PFSK-1 (cell line): ENCODE results near the gene VNN1. TPM values are rescaled to one million over a fixed set of nuclear protein-coding genes. Genes with fewer than 3 reads are reported as not detected.

ENCODE experiments used
- FOXP2 ChIP-seq: optimal IDR thresholded peaks from 2 replicates; pipeline ENCODE3; 2011; ENCODE audit warnings: borderline replicate concordance, control low read depth, inconsistent platforms; ENCODE audit not compliant: insufficient read depth; ENCODE audit errors: extremely low read length, extremely low read depth
- POLR2AphosphoS5 ChIP-seq: IDR thresholded peaks from 2 replicates; pipeline ENCODE4 v1.6.1; 2012; ENCODE audit warnings: low read depth, mild to moderate bottlenecking, control low read depth, low read length, moderate library complexity
- REST ChIP-seq, 2 experiments: IDR thresholded peaks; 2 replicates each; pipeline versions ENCODE4 v1.6.1 to v1.8.0; 2011 to 2012; ENCODE audit warnings: low read depth in 2 of 2, low read length in 2 of 2, control low read depth in 1 of 2, inconsistent platforms in 1 of 2, mild to moderate bottlenecking in 1 of 2, moderate library complexity in 1 of 2; ENCODE audit not compliant: insufficient read depth in 1 of 2
- SIN3A ChIP-seq: IDR thresholded peaks from 2 replicates; pipeline ENCODE4 v1.6.1; 2012; ENCODE audit warnings: mild to moderate bottlenecking, low read length, moderate library complexity, borderline replicate concordance; ENCODE audit not compliant: insufficient read depth
- TAF1 ChIP-seq: IDR thresholded peaks from 2 replicates; pipeline ENCODE4 v1.6.1; 2012; ENCODE audit warnings: low read length, control low read depth, borderline replicate concordance; ENCODE audit not compliant: insufficient read depth
- polyA plus RNA-seq: library from polyadenylated mRNA; unstranded; fragments of >200 nt; gene quantifications from one replicate; pipeline ENCODE4 v1.2.1, GENCODE V29; 2012; ENCODE audit warnings: low read depth, missing spikeins; ENCODE audit not compliant: insufficient read length

Gene VNN1
- polyA plus RNA-seq: not detected

DNA sequence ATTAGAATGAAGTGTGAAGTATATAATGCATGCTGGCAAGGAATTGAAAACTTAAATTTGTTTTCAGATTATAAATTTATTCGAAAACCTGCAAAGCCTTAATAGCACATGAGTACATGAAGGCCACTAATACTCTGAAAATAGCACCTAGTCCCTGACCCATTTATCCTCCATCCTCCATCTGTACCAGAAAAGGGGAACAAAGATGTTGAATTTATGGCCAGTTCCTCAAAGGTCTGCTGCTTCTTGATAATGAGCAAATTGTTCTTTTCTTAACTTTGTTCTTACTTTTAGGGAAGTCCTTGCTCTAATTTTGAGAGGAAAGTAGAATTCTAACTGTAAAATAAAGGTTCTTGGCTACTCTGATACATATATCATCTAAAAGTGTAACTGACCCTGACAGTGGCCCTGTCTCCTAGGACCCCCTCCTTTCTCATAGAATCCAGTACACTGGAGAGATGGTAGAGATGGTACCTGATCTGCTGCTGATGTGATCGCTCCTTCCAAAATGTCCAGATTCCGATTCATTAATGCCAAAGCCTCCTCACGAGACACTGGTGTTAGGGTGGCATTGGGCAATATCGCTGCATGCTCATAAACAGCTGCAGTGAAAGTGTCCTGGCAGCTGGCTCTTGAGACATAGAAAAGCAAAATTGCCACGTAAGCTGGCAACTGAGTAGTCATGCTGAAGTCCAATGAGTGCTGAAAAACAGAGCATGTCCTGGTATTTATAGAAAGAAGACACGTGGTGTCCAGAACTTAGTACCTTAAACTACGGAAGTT is at the start of gene VNN1:
Gene VNN1 (minus strand): TSS at position 704 of the 783 bp plus-strand sequence. CDS start 20 bp downstream, at position 684.
- TF ChIP-seq TAF1: no peak
- no peak for TF ChIP-seq FOXP2
- no peak for TF ChIP-seq REST (IDR thresholded peaks at IDR 0.05; ENCODE audit: insufficient read depth in 1 of 2, low read depth in 2 of 2, low read length in 2 of 2)

DNA sequence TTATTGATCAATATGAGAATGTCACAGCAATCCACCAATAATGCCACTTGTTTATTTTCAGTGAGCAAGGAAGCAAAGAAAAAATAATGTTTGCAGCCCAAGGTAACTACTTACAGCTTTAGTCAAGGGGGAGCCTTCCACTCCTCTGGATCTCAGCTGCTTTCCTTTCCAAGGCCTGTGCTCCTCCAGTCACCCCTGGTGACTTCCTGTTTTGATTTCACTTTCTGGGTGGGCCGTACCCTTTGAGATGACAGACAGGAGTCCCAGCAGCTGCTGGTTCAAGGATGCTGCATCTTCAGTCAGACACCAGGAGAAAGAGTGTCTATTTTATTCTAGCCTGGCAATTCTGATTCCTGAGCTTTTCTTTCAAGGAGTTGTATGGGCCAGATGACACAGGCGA is 49.4 kb upstream of the VNN1 start:
- TF ChIP-seq TAF1 (no peak), FOXP2 (no peak)

- TF ChIP-seq SIN3A: no peak
- no peak for TF ChIP-seq REST (IDR thresholded peaks at IDR 0.05; ENCODE audit: insufficient read depth in 1 of 2, low read depth in 2 of 2, low read length in 2 of 2)
- TF ChIP-seq FOXP2: no peak
- no peak for TF ChIP-seq POLR2AphosphoS5
- no peak for TF ChIP-seq TAF1
Observed at GRCh38 chr6:132760256-132760655, 46.4 kb upstream of the VNN1 start.

- TF ChIP-seq TAF1 (no peak), SIN3A (no peak), POLR2AphosphoS5 (no peak), REST (IDR thresholded peaks at IDR 0.05; ENCODE audit: insufficient read depth in 1 of 2, low read depth in 2 of 2, low read length in 2 of 2) (no peak), FOXP2 (no peak)
Observed at GRCh38 chr6:132758689-132759088, 44.8 kb upstream of the VNN1 start.

DNA sequence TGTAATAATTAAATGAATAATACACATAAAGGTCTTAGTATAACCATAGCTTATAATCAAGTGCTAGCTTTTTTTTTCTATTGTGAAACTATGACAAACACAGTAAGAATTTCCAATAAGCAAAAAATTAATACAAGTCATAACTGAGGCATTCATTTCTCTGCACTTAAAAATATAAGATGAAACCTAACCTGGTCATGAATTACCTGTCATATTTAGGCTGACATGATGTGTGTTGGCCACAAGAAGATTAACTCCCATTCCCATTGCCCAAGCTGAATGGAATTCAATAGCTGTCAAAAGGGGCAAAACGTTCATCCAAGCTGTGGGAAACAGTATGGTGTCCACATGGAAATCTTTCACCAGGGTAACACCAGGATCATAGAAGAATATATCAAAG is 38.4 kb upstream of the VNN1 start:
- TF ChIP-seq SIN3A (no peak), FOXP2 (no peak), REST (IDR thresholded peaks at IDR 0.05; ENCODE audit: insufficient read depth in 1 of 2, low read depth in 2 of 2, low read length in 2 of 2) (no peak), TAF1 (no peak), POLR2AphosphoS5 (no peak)
